SU-DHL-6 (cell line): ENCODE results near the gene SRP54.
"Not testable (repeated sequence)": the region's sequence is repeated elsewhere in the genome, so short reads cannot be mapped to it uniquely, and the experiment has no call there.

Source experiments
- CTCF ChIP-seq: fragments of 200-600 bp; sonication (generic); IDR thresholded peaks from one replicate; pipeline ENCODE4 v1.5.1; 2017; ENCODE audit warnings: antibody characterized with exemption, mild to moderate bottlenecking, low read length, moderate library complexity; ENCODE audit not compliant: insufficient read depth, poor library complexity, severe bottlenecking
- EZH2phosphoT487 ChIP-seq: fragments of 200-600 bp; sonication (generic), shearing (Covaris generic); conservative IDR thresholded peaks from 2 replicates; pipeline ENCODE4 v1.6.1; 2018; ENCODE audit warnings: mild to moderate bottlenecking, antibody characterized with exemption, low read length, moderate library complexity, mixed read lengths

- not testable (repeated sequence) for TF ChIP-seq CTCF, EZH2phosphoT487
These were observed 78.5 kb downstream of the SRP54 start for GRCh38 chr14:35061113-35061791.
